Rectal smooth muscle tissue (tissue), 1 donor: ENCODE measurements around the gene C4orf50.
"Not testable (repeated sequence)": the region's sequence is repeated elsewhere in the genome, so short reads cannot be mapped to it uniquely, and the experiment has no call there.

Experiments
- H3K27ac ChIP-seq: one replicate; pipeline ENCODE4 v1.7.0; 2013; ENCODE audit warnings: low read depth, low read length, inconsistent platforms
- H3K27me3 ChIP-seq: one replicate; pipeline ENCODE4 v1.7.0; 2013; ENCODE audit warnings: low read length; ENCODE audit not compliant: control insufficient read depth, insufficient read depth
- H3K36me3 ChIP-seq: one replicate; pipeline ENCODE4 v1.7.0; 2013; ENCODE audit warnings: low read length; ENCODE audit not compliant: control insufficient read depth, insufficient read depth
- H3K4me1 ChIP-seq: one replicate; pipeline ENCODE4 v1.7.0; 2013; ENCODE audit warnings: low read length; ENCODE audit not compliant: control insufficient read depth, insufficient read depth
- H3K4me3 ChIP-seq: one replicate; pipeline ENCODE4 v1.7.0; 2013; ENCODE audit warnings: low read length
- H3K9ac ChIP-seq: one replicate; pipeline ENCODE4 v1.7.0; 2013; ENCODE audit warnings: low read length

Gene C4orf50

DNA sequence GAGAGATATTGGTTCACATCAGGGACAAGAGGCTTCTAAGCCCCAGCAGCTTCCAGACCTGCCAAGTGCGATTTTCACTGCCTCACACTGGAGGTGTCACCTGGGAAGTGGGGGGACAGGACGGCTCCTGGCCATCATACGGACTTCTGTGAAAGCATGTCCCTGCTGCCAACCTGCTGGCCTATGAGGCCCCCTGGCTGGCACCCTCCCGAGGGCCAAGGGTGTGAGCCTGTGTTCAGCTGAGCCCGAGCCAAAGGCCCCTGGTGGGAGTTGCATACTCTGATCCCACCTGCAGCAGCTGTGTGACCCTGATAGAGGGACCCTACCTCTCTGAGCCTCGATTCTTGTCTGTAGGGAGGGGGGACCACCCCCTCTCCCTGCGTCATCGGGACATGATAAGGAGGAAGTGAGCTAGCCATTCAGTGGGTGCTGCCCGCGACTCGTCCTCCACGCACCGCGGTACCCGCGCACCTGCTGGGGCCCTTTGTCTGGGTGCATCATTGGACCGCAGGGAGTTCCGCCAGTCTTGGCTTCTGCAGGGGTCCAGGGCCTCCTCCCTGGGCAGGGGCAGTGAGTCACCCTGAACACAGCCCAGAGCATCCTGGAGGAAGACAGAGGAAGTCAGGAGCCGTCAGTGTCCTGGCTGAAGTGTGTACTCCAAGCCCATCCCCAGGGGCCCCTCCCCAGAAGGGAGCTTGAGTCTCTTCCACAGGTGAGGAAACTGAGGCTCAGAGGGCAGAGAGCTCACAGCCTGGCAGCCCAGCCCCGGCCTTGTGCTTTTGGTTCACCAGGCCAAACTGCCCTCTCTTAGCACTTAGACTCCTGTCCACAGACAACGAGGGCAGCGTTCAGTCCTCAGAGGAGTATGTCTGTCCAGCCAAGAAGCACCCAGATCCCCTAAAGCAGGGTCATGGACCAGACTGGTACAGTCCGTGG lies 24.1 kb downstream of the C4orf50 start:
- Histone ChIP-seq H3K9ac (no peak overlapping the region), H3K36me3 (no peaks in the 10 kb centered on the region), H3K4me3 (no peak overlapping the region), H3K4me1 (no peaks in the 10 kb centered on the region), H3K27ac (no peak overlapping the region), H3K27me3 (no peaks in the 10 kb centered on the region)

- H3K4me3 ChIP-seq, H3K9ac ChIP-seq, H3K27ac ChIP-seq, H3K4me1 ChIP-seq, H3K36me3 ChIP-seq, H3K27me3 ChIP-seq: not testable (repeated sequence)
These were observed 24.9 kb downstream of the C4orf50 start for GRCh38 chr4:5993346-5993745.

DNA sequence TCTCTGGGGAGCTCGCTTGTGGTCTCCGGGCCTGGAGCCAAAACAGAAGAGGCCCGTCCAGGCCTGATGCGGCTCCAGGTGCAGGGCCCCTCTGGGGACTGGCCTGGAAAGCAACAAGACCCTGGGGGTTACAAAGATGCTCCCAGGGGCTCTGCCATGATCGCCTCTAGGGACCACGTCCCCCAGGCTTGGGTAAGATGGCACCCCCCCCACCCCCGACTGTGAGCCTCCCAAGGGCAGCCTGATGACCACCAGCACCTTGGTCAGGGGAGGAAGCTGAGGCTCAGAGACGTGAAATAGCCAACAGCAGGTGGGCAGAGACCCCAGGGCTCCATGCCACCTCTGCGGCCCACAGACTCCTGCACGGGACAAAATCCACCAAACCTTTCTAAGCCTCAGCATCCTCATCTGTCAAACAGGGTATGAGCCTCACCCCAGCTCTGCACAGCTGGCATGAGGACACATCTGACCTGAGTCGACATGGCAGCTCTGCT lies 25.4 kb downstream of the C4orf50 start:
- H3K9ac ChIP-seq: no peak overlapping the region
- H3K27me3 ChIP-seq: no peaks in the 10 kb centered on the region
- no peaks in the 10 kb centered on the region for H3K4me1 ChIP-seq
- no peak overlapping the region for H3K4me3 ChIP-seq
- H3K27ac ChIP-seq: no peak overlapping the region
- H3K36me3 ChIP-seq: no peaks in the 10 kb centered on the region

DNA sequence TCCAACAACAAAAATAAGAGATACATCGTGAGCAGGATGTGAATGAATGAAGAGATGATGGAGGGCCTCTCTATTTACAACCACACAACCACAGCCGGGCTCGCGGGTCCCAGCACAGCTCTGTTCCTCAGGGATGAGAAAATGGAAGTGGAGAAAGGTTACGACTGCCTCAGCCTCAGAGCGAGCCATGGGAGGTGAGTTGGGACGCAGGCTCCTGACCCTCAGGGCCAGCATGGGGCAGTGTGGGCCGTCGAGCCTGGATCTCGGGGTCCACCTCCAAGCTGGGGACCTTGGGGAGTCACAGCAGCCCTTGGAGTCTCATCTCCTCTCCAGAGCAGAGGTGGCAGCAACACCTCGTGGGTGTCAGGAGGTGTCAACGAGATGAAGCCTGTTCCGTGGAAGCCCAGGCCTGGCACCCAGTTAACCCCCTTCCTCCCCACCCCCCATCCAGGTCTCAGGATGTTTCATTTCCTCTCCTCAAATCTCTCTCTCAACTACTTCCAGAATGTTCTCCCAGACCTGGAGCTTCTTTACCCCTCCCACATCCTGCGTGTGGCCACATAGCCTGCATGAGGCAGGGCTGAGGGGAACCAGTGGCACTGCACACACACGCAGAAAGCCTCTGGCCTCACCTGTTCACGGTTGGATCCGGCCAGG lies 25.9 kb downstream of the C4orf50 start:
- Histone ChIP-seq H3K27ac (no peak overlapping the region), H3K27me3 (no peaks in the 10 kb centered on the region), H3K36me3 (no peaks in the 10 kb centered on the region), H3K4me3 (no peak overlapping the region), H3K9ac (no peak overlapping the region), H3K4me1 (no peaks in the 10 kb centered on the region)

- no peak overlapping the region for H3K27ac ChIP-seq
- H3K9ac ChIP-seq: no peak overlapping the region
- no peaks in the 10 kb centered on the region for H3K27me3 ChIP-seq
- H3K36me3 ChIP-seq: no peaks in the 10 kb centered on the region
- H3K4me3 ChIP-seq: no peak overlapping the region
- H3K4me1 ChIP-seq: no peaks in the 10 kb centered on the region
These were observed 26.8 kb downstream of the C4orf50 start for GRCh38 chr4:5991405-5991804.

- Histone ChIP-seq H3K4me1 (no peaks in the 10 kb centered on the region), H3K27me3 (no peaks in the 10 kb centered on the region), H3K27ac (no peak overlapping the region), H3K9ac (no peak overlapping the region), H3K36me3 (no peaks in the 10 kb centered on the region), H3K4me3 (no peak overlapping the region)
These were observed 27.6 kb downstream of the C4orf50 start for GRCh38 chr4:5990446-5991160.

DNA sequence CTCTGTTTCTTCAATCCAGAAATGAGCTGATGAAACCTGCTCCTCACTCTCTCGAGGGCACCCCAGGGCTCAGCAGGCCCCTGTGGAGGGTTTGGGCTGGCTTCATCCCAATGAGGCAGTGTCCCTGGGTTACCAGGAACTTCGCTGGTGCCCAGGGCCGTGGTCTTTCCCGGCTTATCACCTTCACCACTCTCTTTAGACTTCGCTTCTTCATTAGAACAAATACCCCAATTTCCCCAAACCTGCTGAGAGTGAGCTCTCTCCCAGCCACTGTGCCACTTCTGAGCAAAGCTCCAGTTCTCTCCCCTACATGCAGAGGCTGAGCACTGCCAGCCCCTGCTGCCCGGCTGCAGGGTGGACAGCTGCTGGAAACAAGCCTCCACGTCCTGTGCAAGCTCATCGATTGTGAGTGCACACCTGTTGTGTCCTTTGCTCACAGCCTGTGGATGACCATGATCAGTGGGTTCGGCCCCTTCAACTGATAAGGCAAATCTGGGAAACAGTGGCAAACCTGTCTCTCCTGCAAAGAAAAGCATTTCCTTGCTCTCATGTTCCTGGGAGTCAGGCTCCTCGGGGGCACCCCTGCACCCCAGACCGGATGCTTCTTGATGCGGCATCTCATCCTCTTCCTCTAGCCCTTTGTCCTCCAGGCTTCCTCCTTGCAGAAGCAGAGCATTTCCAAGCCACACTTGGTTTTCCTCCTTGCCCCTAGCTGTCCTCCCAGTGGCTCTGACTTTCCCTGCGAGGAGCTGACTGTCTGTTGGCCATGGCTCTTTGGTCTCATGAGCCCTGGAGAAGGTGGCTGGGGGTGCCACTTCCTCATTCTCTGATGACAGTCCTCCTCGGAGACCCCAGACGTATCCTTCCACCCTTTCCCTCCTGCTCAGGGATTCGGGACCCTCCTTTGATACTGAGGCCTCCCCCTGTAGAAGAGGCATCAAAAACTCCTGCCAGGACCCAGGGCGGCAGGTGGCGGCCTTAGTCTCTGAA lies 28.7 kb downstream of the C4orf50 start:
- Histone ChIP-seq H3K27ac (no peak overlapping the region), H3K36me3 (no peaks in the 10 kb centered on the region), H3K4me1 (no peaks in the 10 kb centered on the region), H3K27me3 (no peaks in the 10 kb centered on the region), H3K4me3 (no peak overlapping the region), H3K9ac (no peak overlapping the region)

DNA sequence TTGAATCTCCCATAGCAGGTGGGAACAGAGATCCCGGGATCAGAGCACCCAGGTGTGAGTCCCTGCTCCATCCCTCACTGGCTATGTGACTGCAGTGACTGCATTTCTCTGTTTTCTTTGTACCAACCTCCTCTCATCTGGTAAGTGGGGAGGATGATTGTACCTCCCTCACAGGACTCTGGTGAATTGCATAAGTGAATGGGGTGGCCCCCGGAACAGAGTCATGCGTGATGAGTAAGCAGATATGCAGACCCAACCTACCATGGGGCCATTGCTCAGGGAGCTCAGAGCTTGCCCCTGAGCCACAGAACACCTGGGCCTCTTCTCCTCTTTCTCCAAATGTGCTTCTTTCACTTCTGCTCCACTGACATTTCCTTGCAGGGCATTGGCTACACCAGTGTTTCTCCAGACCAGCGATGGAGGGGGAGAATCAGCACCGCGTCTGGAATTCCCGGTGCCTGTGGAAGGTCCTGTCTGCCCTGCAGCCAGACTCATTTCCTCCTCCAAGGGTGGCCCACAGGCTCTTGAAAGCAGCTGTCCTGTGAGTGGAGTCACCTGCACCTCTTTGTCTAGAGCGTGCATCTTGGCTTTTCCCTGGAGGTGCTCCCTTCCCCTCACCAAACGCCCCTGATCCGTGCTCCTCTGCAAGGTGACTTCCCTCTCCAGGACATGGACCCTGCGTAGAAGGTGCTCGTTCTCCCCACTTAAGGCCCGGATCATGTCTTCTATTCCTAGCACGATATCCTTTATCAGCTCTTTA lies 30.0 kb downstream of the C4orf50 start:
- Histone ChIP-seq H3K27ac (no peak overlapping the region), H3K4me1 (no peaks in the 10 kb centered on the region), H3K27me3 (no peaks in the 10 kb centered on the region), H3K36me3 (no peaks in the 10 kb centered on the region), H3K9ac (no peak overlapping the region), H3K4me3 (no peak overlapping the region)

GRCh38 chr4:5984843-5985242 lies 33.4 kb downstream of the C4orf50 start:
- Histone ChIP-seq H3K27ac (no peak overlapping the region), H3K27me3 (no peaks in the 10 kb centered on the region), H3K36me3 (no peaks in the 10 kb centered on the region), H3K4me3 (no peak overlapping the region), H3K4me1 (no peaks in the 10 kb centered on the region), H3K9ac (no peak overlapping the region)

DNA sequence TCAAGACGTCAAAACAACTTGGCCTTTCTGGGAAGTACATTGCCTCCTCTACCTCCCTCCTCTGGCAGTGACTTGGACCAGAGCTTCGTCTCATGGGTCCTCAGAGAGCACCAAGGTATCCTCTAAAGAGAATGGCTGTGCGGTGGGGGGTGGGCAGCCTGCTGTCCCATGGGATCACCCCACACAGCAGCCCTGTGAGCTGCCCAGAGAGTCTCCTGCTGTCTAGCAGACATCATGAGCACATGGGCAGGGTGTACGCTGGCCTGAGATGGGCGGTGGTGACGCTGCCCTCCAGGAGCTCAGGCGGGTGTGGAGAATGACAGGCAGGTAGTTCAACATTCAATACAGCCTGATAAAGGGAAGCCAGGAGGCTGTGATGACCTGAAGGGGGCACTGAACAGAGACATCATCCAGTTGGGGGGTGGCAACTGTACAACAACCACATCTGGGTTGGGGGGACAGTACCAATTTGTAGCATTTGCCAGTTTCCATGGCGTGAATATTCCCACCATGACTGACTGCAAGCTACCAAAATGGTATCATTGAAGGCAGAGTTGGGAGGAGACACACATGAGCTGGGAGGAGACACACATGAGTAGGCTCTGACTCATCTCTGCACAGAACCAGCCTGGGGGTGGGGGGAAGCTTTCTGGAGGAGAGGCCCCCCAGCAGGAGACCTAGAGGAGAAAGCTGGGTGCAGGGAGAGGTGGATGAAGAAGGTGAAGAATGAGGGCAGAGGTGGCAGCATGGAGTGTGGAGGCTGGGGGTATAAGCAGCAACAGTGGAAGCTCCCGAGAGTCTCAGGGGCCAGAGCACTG lies 35.9 kb downstream of the C4orf50 start:
- H3K4me3 ChIP-seq: no peak overlapping the region
- H3K4me1 ChIP-seq: no peaks in the 10 kb centered on the region
- no peak overlapping the region for H3K9ac ChIP-seq
- H3K27me3 ChIP-seq: no peaks in the 10 kb centered on the region
- H3K36me3 ChIP-seq: no peaks in the 10 kb centered on the region
- no peak overlapping the region for H3K27ac ChIP-seq
